ENCODE results near the gene ZNF354B. TPM values are rescaled to one million over a fixed set of nuclear protein-coding genes. Genes with fewer than 3 reads are reported as not detected.
"Not testable (repeated sequence)": the region's sequence is repeated elsewhere in the genome, so short reads cannot be mapped to it uniquely, and the experiment has no call there.

ZNF354B gene
- total RNA-seq = 10 to 100 TPM in 1 of 2 donors, 1 to 10 TPM in 1; 3.5 to 11.1 TPM

DNA sequence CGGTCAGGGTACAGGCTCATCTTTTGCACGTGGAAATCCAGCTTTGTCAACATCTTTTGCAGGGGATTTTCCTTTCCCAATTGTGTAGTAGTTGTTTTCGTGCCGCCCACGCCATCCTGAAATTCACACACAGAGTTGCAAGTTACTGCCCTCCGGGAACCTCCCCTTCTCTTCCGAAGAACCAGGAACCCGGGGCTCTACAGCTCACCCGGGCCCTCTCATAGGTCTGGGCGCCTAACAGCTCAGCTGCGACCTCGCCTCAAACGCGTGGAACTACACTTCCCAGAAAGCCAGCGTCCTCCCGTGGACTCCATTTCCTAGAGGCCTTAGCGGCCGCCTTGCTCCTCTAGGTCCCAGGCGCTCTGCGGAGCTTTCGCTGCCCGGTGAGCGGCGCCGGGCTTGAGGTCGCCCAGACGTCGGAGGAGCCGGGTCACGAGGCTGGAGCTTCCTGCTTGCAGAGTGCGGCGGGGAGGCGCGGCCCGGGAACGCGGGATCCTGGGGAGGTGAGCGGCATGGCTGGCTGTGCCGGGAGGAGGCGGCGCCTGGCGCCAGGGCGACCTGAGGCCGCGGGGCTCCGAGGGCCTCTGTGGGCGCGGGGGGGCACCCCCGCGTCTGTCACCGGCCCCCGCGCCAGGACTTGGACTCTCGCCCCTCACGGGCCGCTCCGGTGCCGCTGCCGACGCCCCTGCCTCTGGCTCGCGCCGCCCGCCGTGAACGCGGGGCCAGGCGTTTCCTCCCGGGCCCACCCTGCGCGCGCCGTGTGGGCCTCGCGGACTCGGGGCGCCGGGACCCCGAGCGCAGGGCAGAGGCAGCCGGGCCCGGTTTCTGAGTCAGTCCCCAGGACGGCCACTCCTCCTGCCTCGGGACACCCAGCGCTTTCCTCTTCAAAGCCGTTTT, at the start of gene ZNF354B:
TSS of gene ZNF354B (plus strand) at position 329 of the 897 bp plus-strand sequence. CDS start 1,095 bp downstream, outside the sequence.
- H3K27ac Mint-ChIP-seq = peak within 1 kb of the TSS; percentile 73 to 85
- H3K9me3 Mint-ChIP-seq = no peaks in the 10 kb centered on the region
- peak; percentile 90 to 99 for ATAC-seq
- H3K36me3 Mint-ChIP-seq = peaks cover 16 to 32% of the 10 kb centered on the region in 2 donors
- peak; percentile 77 to 82 for DNase-seq (ENCODE audit: low spot score in 2 of 2)

DNA sequence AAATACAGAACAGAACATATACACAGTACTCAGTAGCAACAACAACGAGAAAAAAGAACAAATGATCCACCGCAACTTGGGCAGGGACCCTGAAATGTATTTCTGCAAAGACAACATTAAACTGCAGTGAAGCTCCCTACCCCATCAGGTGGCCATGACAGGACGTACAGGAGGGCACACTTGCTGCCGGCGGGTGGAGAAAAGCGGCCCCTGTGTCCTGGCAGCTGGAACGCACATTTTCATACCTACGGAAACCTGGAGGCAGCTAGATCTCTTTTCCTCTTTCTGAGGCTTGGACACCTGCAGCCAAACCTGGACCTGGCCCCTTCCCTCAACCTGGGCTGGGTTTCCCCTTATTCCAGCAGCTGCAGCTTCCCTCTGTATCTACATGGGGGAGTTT, 42.2 kb upstream of the ZNF354B start:
- Mint-ChIP-seq H3K9me3 (no peaks in the 10 kb centered on the region), H3K36me3 (no peaks in the 10 kb centered on the region), H3K27ac (no peak overlapping the region)
- ATAC-seq = no peak
- no peak for DNase-seq (ENCODE audit: low spot score in 2 of 2)

DNA sequence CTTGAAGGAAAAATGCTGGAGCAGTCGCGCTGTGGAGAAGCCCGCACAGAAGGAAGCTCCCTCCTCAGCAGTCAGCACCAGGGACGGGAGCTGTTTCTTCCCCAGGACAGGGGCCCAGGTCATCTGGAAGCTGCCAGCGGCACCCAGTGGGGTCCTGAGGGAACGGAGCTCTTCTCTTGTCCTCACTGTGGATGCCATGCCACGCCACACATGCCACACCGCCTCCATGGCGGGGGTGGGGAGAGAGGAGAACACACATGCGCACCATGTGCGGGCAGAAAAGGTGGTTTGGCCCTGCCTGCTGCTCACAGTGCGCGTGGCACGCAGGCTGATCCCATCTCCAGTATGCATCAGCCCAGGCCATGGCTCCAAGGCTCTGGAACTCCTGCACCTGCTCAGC, 41.7 kb upstream of the ZNF354B start:
- ATAC-seq (no peak), DNase-seq (ENCODE audit: low spot score in 2 of 2) (no peak)
- Mint-ChIP-seq H3K27ac (no peak overlapping the region), H3K36me3 (no peaks in the 10 kb centered on the region), H3K9me3 (no peaks in the 10 kb centered on the region)

DNA sequence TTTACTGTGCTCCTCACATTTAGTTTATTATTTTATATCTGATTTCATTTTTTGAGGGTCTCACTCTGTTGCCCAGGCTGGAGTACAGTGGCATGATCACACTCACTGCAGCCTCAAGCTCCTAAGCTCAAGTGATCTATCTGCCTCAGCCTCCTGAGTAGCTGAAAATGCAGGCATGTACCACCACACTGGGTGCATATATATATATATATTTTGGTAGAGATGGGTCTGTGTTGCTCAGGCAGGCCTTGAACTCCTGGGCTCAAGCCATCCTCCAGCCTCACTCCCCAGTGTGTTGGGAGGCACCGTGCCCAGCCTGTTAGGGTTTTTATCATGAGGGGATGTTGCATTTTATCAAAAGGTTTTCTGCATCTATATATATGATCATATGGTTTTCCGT, 39.8 kb upstream of the ZNF354B start:
- H3K36me3 Mint-ChIP-seq = no peaks in the 10 kb centered on the region
- no peak for ATAC-seq
- no peak overlapping the region for H3K27ac Mint-ChIP-seq
- H3K9me3 Mint-ChIP-seq = no peaks in the 10 kb centered on the region
- DNase-seq (ENCODE audit: low spot score in 2 of 2) = no peak

DNA sequence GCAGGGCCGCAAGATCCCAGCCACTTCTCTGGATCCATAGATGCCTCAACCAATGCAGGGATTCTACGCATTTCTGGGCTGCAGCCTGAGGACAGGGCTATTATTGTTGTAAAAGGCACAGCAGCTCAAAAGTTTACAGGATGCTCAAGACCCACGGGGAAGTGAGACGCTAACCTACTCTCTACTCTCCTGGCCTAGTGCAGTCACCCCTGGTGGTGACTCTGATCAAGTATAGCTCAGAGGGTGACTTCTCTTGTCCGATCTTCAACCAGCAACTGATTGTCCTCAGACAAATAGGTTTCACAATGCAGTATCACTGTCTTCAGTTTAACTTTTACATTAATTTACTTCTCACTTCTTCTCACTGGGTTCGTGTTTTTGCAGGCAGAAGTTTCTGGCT, 34.3 kb upstream of the ZNF354B start:
- H3K36me3 Mint-ChIP-seq = no peaks in the 10 kb centered on the region
- DNase-seq (ENCODE audit: low spot score in 2 of 2) (no peak), ATAC-seq (no peak)
- no peaks in the 10 kb centered on the region for H3K9me3 Mint-ChIP-seq
- H3K27ac Mint-ChIP-seq = no peak overlapping the region

DNA sequence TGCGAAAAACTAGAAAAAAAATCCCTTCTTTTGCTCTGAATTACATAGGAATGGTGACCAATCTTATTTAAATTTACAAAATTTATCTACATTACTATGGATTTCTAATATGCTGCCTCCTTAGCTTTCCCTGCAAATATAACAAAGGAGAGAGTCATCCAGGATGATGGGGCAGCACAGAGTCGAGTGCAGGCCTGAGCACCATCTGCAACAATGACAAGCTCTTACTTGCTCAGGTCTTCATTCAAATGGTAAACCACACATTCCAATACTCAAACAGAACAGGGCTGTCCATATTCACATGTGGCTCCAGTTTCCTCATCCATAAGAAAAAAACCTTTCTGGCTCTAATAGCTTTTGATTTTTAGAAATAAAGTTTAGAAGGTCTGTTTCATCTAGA, 33.5 kb upstream of the ZNF354B start:
- Mint-ChIP-seq H3K27ac (no peak overlapping the region), H3K9me3 (no peaks in the 10 kb centered on the region), H3K36me3 (no peaks in the 10 kb centered on the region)
- ATAC-seq = no peak
- DNase-seq (ENCODE audit: low spot score in 2 of 2) = no peak

DNA sequence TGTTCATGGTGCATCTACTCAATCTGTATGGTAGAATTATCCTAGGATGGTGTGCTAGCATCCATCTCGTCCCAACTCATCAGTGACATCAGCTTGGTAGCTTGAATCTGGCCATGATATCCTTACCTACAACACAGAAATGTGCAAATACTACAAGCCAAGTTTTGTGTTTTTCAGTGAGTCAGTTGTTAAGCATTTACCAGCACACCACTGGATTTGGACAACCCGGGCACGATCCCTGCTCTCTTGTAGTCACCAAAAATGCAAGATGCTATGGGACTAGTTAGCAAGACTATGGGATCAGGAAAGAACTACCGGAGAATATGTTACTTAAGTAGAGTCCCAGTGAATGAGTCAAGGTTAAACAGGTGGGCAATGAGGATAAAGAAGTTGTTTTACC, 32.1 kb upstream of the ZNF354B start:
- no peaks in the 10 kb centered on the region for H3K9me3 Mint-ChIP-seq
- ATAC-seq (no peak), DNase-seq (ENCODE audit: low spot score in 2 of 2) (no peak)
- H3K27ac Mint-ChIP-seq = no peak overlapping the region
- H3K36me3 Mint-ChIP-seq = no peaks in the 10 kb centered on the region

DNA sequence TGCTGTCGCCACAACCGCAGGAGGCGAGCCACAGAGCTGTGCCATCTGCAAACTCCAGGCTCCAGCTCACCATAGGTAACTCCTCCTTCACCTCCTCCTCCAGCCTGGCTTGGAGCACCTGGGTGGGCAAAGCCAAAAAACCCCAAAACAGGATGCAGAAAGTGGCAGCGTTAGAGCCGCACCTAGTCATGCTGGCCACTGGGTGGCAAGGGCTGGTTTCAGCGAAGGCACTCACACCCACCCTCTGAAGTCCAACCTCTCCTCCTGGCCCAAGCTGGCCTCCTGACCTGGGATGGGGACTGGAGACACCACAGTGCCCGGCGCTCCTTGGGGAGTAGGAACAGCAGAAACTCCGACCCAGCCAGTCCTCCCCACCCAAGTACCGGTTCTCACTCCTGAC, 28.7 kb upstream of the ZNF354B start:
- DNase-seq (ENCODE audit: low spot score in 2 of 2) (no peak), ATAC-seq (no peak)
- no peak overlapping the region for H3K27ac Mint-ChIP-seq
- H3K9me3 Mint-ChIP-seq = no peaks in the 10 kb centered on the region
- no peaks in the 10 kb centered on the region for H3K36me3 Mint-ChIP-seq

DNA sequence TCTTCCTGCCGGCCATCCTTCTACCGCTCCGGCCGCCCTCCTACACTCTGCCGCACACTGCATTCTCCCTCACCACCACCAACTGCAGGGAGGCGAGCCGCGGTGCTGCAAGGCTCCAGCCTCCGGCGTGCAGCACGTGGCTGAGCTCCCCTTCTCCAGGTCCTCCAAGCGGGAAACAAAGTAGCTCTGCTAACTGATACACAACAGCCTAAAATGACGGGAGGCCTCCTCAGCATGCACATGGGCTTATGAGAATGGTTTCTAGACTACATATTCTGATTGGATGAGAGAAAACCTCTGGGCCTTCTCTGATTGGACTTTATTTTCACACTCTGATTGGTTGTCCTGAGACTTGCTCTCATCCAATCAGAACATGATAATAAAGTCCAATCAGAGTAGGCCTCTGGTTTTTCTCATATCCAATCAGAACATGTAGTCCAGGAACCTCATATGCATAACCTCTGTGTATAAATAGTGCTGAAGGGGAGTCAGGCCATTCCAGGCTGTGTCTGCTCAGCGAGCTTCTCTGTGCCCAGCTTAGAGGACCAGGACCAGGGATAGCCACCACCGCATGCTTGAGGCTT, 27.0 kb upstream of the ZNF354B start:
- no peak for DNase-seq (ENCODE audit: low spot score in 2 of 2)
- Mint-ChIP-seq H3K36me3 (no peaks in the 10 kb centered on the region), H3K9me3 (no peaks in the 10 kb centered on the region), H3K27ac (no peak overlapping the region)
- ATAC-seq = no peak

DNA sequence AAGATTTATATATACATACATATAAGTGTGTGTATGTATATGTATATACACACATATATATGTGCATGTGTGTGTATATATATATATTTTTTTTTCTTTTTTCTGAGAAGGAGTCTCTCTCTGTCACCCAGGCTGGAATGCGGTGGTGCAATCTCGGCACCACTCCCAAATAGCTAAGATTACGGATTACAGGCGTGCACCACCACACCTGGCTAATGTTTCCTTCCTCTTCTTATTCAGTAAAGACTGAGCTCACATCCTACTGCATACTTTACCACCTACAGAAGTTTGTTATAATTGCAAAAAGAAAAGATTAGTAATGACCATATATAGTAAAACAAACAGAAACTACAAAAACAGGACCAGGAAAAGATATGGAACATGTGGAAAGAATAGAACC, 23.1 kb upstream of the ZNF354B start:
- DNase-seq (ENCODE audit: low spot score in 2 of 2) (no peak), ATAC-seq (no peak)
- Mint-ChIP-seq H3K27ac (no peak overlapping the region), H3K9me3 (no peaks in the 10 kb centered on the region), H3K36me3 (no peaks in the 10 kb centered on the region)

DNA sequence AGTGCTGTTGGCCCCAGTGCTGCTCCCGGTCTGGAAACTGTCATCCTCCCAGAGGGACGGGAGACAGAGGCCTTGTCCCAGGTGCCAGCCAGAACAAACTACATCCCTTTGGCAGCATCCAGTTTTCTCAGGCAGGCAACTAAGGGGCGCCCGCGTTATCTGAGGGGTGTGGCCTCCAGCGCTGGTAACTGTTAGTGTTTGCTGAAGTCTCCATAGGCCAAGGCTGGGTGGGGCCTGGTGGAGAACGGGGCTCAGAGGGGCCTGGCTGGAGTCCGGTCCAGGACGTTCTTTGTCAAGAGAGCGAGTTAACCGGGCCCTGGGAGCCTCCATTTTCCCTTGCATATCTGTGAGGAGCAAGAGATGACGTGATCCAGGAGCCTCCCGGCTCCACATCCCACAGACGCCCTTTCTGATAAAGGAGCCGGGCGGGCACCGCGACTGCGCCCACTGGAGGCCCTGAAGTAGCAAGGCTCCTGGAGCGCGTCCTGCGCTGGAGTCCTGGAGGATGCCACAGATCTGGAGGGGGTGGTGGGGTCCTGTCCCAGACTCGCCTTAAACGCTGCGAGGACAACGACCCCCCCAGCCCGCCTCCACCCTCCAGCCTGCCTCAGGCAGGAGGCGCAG, 20.9 kb upstream of the ZNF354B start:
- H3K36me3 Mint-ChIP-seq; H3K27ac Mint-ChIP-seq; H3K9me3 Mint-ChIP-seq; DNase-seq (ENCODE audit: low spot score in 2 of 2); ATAC-seq: not testable (repeated sequence)

DNA sequence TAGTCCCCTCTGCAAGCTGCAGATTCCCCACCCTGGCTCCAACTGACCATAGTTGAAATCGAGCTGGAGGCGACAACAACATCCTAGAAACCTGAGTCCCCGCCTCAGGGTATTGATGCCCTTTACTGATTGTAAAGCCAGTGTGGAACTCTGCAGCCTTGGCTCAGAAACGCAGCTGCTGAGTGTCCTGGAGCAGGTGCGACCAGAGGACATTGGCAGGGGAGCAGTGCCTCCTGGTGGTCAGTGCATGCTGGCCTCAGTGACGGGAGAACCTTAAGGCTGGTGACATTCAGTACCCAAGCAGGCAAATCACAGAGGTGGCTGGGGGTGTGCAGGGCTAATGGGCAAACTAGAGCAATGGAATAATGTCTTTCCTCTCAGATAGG, 20.4 kb upstream of the ZNF354B start:
- Mint-ChIP-seq H3K27ac (no peak overlapping the region), H3K9me3 (no peaks in the 10 kb centered on the region), H3K36me3 (no peaks in the 10 kb centered on the region)
- peak in 1 of 2 donors; percentile 56 for DNase-seq (ENCODE audit: low spot score in 2 of 2)
- ATAC-seq = peak; percentile 78

DNA sequence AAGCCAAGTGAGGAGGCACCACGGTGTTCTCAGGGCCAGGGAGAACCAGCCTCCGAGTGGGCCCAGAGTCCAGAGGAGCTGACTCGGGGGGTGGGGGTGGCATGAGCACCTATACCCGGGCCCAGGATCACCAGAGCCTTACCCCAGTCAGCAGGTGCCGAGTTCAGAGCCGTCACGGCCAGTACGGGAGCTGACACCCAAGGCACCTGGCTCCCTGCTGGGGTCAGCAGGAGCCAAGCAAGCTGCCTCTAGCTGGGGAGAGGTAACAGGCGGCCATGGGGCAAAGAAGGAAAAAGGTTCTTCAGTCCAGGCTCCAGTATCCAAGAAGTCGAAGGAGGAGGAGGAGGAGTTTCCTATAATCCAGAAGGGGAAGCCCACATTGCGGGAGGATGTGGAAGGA, 19.4 kb upstream of the ZNF354B start:
- ATAC-seq; H3K9me3 Mint-ChIP-seq; DNase-seq (ENCODE audit: low spot score in 2 of 2); H3K36me3 Mint-ChIP-seq: not testable (repeated sequence)
- peak overlapping the region in 1 of 2 donors; percentile 29 for H3K27ac Mint-ChIP-seq

DNA sequence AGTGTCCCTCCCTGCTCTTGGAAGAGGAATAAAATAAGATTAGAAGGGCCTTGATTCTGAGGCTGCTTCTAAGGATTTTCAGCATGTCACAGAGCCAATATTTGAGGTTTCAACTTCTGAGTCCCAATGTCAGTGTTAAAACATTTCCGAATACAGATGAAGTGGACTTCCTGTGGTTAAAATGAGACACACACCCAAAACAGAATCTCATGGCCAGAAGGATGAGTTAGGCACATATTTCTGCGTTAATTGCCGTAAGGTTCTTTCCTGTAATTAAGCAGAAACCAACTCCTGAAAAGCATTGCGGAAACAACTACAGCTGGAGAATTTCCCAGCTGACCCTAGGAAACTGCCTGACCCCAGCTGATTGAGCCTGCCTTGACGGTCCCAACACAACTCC, 10.4 kb upstream of the ZNF354B start:
- no peak overlapping the region for H3K27ac Mint-ChIP-seq
- no peaks in the 10 kb centered on the region for H3K9me3 Mint-ChIP-seq
- ATAC-seq (no peak), DNase-seq (ENCODE audit: low spot score in 2 of 2) (no peak)
- H3K36me3 Mint-ChIP-seq = no peaks in the 10 kb centered on the region

DNA sequence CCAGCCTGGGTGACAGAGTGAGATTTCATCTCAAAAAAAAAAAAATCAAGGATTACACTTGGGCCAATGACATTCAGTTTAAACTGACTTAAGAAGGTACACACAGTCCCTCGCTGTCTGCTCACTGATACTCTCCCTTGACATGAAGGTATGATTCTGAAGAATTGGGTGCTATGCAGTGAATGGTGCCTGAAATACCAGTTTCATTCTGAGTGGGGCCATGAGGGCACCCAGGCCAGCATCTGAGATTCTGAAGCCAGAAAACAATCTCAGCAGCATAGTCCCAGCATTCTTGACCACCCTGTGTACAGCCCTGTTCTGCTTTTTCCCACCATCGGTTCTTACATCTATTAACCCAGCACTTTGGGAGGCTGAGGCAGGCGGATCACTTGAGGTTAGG, 7.8 kb upstream of the ZNF354B start:
- no peak for DNase-seq (ENCODE audit: low spot score in 2 of 2)
- no peaks in the 10 kb centered on the region for H3K36me3 Mint-ChIP-seq
- no peak overlapping the region for H3K27ac Mint-ChIP-seq
- no peak for ATAC-seq
- no peaks in the 10 kb centered on the region for H3K9me3 Mint-ChIP-seq

DNA sequence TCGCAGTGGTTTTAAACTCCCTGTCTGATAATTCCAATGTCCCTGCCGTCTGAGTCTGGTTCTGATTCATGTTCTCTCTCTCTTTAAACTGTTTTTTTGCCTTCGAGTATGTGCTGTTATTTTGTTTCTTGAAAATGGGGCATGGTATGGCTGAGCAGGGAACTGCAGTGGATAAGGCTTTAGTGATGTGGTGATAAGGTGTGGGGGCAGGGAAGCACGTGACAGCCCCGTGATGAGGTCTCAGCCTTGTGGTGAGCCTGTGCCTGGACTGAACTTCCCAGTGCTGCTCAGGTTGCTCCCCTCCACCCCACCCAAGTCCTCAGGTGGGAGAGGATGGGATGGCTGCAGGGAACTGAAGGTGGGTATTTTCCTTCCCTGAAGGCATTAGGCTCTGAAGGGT, 5.5 kb upstream of the ZNF354B start:
- ATAC-seq (no peak), DNase-seq (ENCODE audit: low spot score in 2 of 2) (no peak)
- Mint-ChIP-seq H3K9me3 (no peaks in the 10 kb centered on the region), H3K36me3 (peaks cover 0 to under 1% of the 10 kb centered on the region in 2 donors), H3K27ac (no peak overlapping the region)

DNA sequence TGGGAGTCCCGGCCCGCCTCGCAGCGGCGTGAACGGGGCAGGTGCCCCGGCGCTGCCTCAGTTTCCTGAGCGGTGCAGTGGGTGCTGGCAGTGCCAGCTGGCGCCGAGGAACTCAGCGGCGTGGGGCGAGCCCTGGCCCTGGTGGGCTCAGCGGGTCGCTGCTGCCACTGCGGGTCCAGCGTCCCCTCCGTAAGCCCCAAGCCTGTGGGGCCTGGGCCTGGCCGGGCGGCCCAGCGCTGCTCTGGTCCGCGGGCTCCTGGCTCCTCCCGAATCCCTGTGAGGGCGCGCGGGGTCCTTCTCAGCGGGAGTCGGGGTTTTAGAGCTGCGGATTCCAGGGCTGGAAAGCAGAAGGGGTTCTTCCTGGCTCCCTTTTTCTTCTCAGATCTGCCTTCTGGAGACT, 862 bp downstream of the ZNF354B start:
- H3K36me3 Mint-ChIP-seq = peaks cover 22 to 40% of the 10 kb centered on the region in 2 donors
- not testable (repeated sequence) for ATAC-seq; H3K9me3 Mint-ChIP-seq; H3K27ac Mint-ChIP-seq; DNase-seq (ENCODE audit: low spot score in 2 of 2)

Measured in activated naive CD4-positive, alpha-beta T cell treated with anti-CD3 and anti-CD28 coated beads, Interleukin-2, amount 50 U/mL, for 72 hours (primary cell).